ENCODE measurements around the gene HOXA10.

Gene HOXA10

DNA sequence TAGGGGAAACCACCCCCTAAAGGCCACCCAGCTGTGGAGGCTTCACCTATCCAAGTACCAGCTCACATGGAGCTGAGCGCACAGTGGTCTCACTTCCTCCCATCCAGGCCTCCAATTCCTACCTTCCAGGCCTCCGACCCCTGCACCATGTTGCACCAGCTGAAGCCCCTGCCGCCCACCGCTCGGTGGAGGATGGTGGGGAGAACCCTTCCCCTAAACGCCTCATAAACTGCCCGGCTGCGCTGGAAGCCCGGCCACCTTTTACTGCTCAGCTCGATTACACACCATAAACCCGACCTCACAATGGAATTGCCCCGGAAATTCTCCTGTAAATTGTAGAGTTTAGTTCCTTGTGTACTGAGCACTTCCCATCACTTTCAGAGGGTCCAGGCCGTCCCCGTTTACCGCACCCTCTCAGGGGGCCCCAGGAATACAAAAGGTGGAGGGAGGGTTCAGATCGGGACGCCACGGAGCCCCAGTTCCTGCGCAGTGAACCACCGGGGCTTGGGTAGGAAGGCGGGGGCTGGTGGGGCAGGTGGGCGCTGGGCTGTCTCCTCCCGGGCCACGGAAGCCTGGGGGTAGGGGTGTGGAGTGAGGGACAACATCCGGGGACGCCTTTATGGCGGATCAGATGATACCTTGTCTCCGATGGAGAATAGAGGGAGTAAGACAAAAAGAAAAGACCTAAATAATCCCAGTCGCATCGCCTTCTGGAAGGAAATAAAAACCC is 16.3 kb downstream of the HOXA10 start:
- no peak for DNase-seq (ENCODE audit: low read depth in 2 of 3, low spot score in 1 of 3)

GRCh38 chr7:27156916-27157701 is 17.0 kb downstream of the HOXA10 start:
- no peak for DNase-seq (ENCODE audit: low read depth in 2 of 3, low spot score in 1 of 3)

GRCh38 chr7:27156508-27156898 is 17.6 kb downstream of the HOXA10 start, which contains the start of gene HOXA7:
Gene HOXA7, minus strand, starts transcription at chr7:27156675. Its CDS starts 130 bp downstream, at chr7:27156545.
- DNase-seq (ENCODE audit: low read depth in 2 of 3, low spot score in 1 of 3): no peak

DNA sequence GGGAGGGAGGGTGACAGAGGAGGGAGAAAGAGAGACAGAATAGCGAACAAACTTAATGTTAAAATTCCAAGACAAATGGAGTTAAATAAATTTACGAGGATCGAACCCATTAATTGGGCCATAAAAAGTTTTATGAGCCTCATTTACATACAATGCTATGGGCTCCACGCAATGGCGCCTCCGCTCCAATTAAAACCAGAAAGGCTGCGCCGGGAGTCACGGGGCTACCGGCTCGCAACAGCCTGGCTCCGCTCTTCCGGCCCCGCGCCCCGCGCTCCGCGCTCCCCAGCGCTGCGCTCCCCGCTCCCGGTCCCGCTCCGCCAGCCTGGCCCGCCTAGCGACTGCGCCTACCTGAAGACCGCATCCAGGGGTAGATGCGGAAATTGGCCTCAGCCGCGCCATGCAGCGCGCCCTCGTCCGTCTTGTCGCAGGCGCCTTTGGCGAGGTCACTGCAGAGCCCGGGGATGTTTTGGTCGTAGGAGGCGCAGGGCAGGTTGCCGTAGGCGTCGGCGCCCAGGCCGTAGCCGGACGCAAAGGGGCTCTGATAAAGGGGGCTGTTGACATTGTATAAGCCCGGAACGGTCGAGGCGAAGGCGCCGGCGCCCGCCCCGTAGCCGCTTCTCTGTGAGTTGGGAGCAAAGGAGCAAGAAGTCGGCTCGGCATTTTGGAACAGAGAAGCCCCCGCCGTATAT is 18.2 kb downstream of the HOXA10 start:
- DNase-seq (ENCODE audit: low read depth in 2 of 3, low spot score in 1 of 3): no peak

DNA sequence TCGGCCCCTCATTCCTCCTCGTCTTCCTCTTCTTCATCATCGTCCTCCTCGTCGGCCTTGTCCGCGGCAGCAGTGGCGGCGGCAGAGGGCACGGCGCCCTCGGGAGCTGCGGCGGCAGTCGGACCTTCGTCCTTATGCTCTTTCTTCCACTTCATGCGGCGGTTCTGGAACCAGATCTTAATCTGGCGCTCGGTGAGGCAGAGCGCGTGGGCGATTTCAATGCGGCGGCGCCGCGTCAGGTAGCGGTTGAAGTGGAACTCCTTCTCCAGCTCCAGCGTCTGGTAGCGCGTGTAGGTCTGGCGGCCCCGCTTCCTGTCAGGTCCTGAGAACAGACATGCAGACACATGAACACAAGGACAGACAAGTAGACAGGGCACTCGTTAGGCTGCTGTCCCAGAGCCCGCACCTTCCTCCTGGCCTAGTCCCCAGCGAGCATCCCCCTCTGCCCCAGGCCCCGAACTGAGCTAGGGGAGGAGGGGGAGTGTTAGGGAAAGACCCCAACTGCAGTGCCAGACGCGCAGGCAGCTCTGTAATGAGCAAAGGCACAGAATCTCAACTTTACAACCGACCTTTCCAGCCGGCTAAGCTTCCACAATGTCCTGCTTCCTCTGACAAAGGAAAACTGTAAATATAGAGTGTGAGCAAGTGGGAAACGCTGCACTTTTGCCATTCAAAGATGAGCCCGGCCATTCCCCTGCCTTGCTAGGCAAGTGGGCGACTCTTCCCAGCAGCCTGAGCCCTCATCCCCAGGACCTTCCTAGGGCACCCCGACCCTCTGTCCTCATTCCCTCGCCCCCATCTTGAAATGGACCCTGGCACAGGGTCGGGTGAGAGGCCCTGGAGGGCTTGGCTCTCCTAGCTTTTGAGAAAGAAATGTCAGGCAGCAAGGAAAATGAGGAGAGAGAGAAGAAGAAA is 19.0 kb downstream of the HOXA10 start:
- no peak for DNase-seq (ENCODE audit: low read depth in 2 of 3, low spot score in 1 of 3)

- DNase-seq (ENCODE audit: low read depth in 2 of 3, low spot score in 1 of 3): no peak
These were observed 19.8 kb downstream of the HOXA10 start for GRCh38 chr7:27154369-27154768.

GRCh38 chr7:27153526-27153925 is 20.6 kb downstream of the HOXA10 start:
- no peak for DNase-seq (ENCODE audit: low read depth in 2 of 3, low spot score in 1 of 3)

DNA sequence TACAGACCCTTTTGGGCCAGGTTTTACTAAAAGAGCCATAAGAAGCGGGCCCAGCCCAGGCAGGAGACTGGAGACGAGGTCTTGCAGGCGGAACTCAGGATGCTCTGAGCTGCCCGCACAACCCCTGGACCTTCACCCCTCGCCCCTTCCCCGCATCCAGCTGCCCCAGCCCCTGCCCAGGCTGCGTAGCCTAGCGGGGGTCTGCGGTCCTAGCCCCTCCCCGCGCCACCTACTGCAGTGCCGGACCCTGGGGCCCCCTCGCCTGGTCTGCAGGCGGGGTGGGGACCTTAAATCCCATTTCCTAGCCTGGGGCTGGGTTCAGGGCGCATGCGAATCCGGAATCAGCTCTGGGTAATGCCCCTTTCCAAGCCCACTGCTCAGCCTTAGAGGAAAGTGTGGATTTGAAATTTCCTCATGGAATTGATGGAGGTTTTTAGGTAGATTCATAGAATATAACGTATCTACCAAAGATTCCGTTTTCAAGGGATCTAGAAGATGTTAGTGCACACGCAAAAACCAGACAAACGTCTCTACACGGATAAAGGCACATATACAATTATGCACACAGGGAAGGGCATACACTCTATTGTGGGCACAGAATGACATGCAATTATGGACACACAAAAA is 21.2 kb downstream of the HOXA10 start:
- no peak for DNase-seq (ENCODE audit: low read depth in 2 of 3, low spot score in 1 of 3)

GRCh38 chr7:27151931-27152815 is 21.9 kb downstream of the HOXA10 start, which contains the start of gene HOXA3:
Gene HOXA3, minus strand, starts transcription at chr7:27152583. Its CDS starts 41,943 bp downstream, at chr7:27110640.
- no peak for DNase-seq (ENCODE audit: low read depth in 2 of 3, low spot score in 1 of 3)

- no peak for DNase-seq (ENCODE audit: low read depth in 2 of 3, low spot score in 1 of 3)
These were observed 22.7 kb downstream of the HOXA10 start for GRCh38 chr7:27151341-27151930.

- DNase-seq (ENCODE audit: low read depth in 2 of 3, low spot score in 1 of 3): peak; percentile 40 to 66 (median 46)
These were observed 23.4 kb downstream of the HOXA10 start for GRCh38 chr7:27150568-27151340.

DNA sequence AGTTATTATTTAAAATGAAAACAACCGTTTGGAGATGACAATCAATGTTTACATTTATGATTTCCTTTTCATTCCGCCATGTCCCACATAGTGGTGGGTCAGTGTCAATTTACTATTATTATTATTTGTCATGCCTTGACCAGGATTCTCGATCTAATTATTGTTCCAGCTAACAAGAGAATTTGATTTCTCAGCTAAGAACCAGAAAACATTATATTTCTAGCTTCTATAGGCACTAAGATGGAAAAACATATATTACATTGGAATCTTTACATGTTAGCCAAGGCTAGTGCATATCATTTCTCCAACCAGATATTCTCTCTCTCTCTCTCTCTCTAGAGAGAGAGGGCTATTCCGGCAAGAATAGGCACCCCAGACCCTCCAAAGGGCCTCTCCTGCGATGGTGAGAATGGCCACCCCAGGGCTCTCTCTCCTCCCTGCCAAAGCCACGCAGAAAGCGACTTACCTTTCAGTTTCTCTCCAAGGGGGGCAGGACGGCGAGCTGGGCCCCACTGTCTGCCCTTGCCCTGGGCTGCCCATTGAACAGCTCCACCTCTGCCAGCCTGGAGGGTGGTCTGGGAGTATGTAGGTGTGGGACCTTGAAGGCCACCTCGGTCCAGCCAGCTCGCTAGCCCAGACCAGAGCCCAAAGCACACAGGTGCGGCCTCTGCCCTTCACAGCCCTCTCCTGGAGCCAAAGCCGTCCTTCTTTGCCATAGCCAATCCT is 24.1 kb downstream of the HOXA10 start:
- DNase-seq (ENCODE audit: low read depth in 2 of 3, low spot score in 1 of 3): no peak

GRCh38 chr7:27148756-27149641 is 25.1 kb downstream of the HOXA10 start:
- no peak for DNase-seq (ENCODE audit: low read depth in 2 of 3, low spot score in 1 of 3)

GRCh38 chr7:27148031-27148755 is 25.9 kb downstream of the HOXA10 start:
- no peak for DNase-seq (ENCODE audit: low read depth in 2 of 3, low spot score in 1 of 3)

GRCh38 chr7:27147199-27148030 is 26.7 kb downstream of the HOXA10 start, which contains the start of gene HOXA6:
Gene HOXA6, minus strand, starts transcription at chr7:27147774. Its CDS starts 25 bp downstream, at chr7:27147749.
- DNase-seq (ENCODE audit: low read depth in 2 of 3, low spot score in 1 of 3): no peak

Measured in stimulated activated CD4-positive, alpha-beta T cell treated with anti-CD3 and anti-CD28 coated beads, Interleukin-12 subunit alpha, Interleukin-12 subunit beta, amount 100 ng/mL, for 48 hours (primary cell).